Thoracic aorta (tissue), 2 donors: ENCODE data around the gene ABI2. TPM values are rescaled to one million over a fixed set of nuclear protein-coding genes. Genes with fewer than 3 reads are reported as not detected.
"Not testable (repeated sequence)": the region's sequence is repeated elsewhere in the genome, so short reads cannot be mapped to it uniquely, and the experiment has no call there.

Experiments
- ATAC-seq: fragments of 150-250 bp; one replicate; pipeline ENCODE4 v1.8.0; 2017; ENCODE audit warnings: low read depth; ENCODE audit not compliant: insufficient number of reproducible peaks, low FRiP score
- DNase-seq: peaks from one replicate; pipeline ENCODE4 v3.0.0-alpha.2; 2020; ENCODE audit warnings: low spot score
- H3K27ac ChIP-seq, 2 donors: fragments of 200-600 bp; sonication (generic); 1 replicate in 1 of 2; 2 replicates in 1 of 2; pipeline ENCODE4 v1.5.1; 2016; ENCODE audit warnings: mild to moderate bottlenecking in 2 of 2, moderate library complexity in 2 of 2
- H3K27me3 ChIP-seq: fragments of 200-600 bp; sonication (generic); replicated peaks from 2 replicates; pipeline ENCODE4 v1.6.0; 2016; ENCODE audit warnings: mild to moderate bottlenecking; ENCODE audit not compliant: insufficient read depth
- H3K36me3 ChIP-seq: fragments of 200-600 bp; sonication (generic); one replicate; pipeline ENCODE4 v1.5.1; 2016
- H3K4me1 ChIP-seq, 2 donors: fragments of 200-600 bp; sonication (generic); 1 replicate in 1 of 2; 2 replicates in 1 of 2; pipeline versions ENCODE4 v1.5.1 to v1.6.0; 2016; ENCODE audit warnings: low read depth in 2 of 2, mild to moderate bottlenecking in 1 of 2; ENCODE audit not compliant: control insufficient read depth in 1 of 2
- H3K4me3 ChIP-seq: fragments of 200-600 bp; sonication (generic); 2 replicates; pipeline ENCODE4 v1.5.1; 2016; ENCODE audit warnings: mild to moderate bottlenecking
- H3K9me3 ChIP-seq: fragments of 200-600 bp; sonication (generic); 2 replicates; pipeline ENCODE4 v1.5.1; 2016
- total RNA-seq, 2 donors: library from RNA; depleted of rRNA; stranded (reverse); fragments of >200 nt; gene quantifications; one replicate each; pipeline versions ENCODE4 v1.1.0 to v1.2.3, GENCODE V29; 2016
- TF ChIP-seq, protein P1 (sequence below): fragments of 200-600 bp; sonication (generic); IDR thresholded peaks from one replicate; pipeline ENCODE4 v1.5.1; 2019; ENCODE audit warnings: antibody characterized with exemption

Gene ABI2
- total RNA-seq, 2 donors from 2014 or later = 31.3 to 37.9 TPM

DNA sequence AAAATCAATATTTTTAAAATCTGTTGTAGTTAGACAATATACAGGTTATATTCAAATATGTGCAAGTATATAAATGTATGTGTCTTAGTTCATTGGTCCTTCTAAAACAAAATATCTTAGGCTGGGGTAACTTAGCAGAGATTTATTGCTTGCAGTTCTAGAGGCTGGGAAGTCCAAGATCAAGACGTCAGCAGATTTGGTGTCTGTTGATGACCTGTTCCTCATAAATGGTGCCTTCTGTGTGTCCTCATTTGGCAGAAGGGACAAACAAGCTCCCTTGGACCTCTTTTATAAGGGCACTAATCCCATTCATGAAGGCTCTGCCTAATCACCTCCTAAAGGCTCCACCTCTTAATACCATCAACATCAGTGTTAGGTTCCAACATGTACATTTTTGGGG is 31.3 kb downstream of the ABI2 start:
- DNase-seq (no peak), ATAC-seq (no peak)
- TF ChIP-seq, protein P1, sequence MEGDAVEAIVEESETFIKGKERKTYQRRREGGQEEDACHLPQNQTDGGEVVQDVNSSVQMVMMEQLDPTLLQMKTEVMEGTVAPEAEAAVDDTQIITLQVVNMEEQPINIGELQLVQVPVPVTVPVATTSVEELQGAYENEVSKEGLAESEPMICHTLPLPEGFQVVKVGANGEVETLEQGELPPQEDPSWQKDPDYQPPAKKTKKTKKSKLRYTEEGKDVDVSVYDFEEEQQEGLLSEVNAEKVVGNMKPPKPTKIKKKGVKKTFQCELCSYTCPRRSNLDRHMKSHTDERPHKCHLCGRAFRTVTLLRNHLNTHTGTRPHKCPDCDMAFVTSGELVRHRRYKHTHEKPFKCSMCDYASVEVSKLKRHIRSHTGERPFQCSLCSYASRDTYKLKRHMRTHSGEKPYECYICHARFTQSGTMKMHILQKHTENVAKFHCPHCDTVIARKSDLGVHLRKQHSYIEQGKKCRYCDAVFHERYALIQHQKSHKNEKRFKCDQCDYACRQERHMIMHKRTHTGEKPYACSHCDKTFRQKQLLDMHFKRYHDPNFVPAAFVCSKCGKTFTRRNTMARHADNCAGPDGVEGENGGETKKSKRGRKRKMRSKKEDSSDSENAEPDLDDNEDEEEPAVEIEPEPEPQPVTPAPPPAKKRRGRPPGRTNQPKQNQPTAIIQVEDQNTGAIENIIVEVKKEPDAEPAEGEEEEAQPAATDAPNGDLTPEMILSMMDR = no peak
- no peaks in the 10 kb centered on the region for H3K36me3 ChIP-seq
- no peak overlapping the region for H3K4me3 ChIP-seq
- H3K27me3 ChIP-seq = no peaks in the 10 kb centered on the region
- peaks cover 4 to 12% of the 10 kb centered on the region in 2 donors for H3K4me1 ChIP-seq
- H3K27ac ChIP-seq = no peak overlapping the region
- H3K9me3 ChIP-seq = no peaks in the 10 kb centered on the region

DNA sequence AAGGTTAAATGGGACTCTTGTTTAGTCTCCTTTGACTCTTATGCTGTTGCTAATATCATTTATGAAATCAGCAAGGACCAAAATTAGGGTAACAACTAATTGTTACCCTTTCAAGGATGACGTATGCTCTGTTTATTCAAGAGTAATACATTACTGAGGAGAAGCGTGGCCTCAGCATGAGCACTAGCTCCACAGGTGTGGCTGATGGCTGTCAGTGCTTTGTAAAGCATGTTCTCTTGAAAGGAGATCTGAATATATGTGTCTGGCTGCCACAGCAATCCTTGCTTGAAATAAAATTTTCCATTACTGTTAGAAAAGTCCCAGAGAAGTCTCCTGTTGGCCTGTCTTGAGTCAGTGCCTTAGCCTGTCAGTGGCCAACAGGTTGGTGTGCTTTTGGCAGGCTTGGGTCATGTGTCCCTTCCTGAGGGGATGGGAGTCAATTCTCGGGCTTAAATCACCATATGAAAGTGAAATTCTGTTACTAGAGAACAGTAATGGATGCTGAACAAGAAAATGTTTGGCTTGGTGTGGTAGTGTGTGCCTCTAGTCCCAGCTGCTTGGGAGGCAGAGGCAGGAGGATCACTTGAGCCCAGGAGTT is 32.7 kb downstream of the ABI2 start:
- Histone ChIP-seq H3K4me1 (peaks cover 4 to 12% of the 10 kb centered on the region in 2 donors), H3K9me3 (no peaks in the 10 kb centered on the region), H3K4me3 (no peak overlapping the region), H3K27me3 (no peaks in the 10 kb centered on the region), H3K36me3 (no peaks in the 10 kb centered on the region), H3K27ac (peak overlapping the region in 1 of 2 donors; percentile 1)
- no peak for ATAC-seq
- no peak for DNase-seq
- TF ChIP-seq, protein P1 = no peak

DNA sequence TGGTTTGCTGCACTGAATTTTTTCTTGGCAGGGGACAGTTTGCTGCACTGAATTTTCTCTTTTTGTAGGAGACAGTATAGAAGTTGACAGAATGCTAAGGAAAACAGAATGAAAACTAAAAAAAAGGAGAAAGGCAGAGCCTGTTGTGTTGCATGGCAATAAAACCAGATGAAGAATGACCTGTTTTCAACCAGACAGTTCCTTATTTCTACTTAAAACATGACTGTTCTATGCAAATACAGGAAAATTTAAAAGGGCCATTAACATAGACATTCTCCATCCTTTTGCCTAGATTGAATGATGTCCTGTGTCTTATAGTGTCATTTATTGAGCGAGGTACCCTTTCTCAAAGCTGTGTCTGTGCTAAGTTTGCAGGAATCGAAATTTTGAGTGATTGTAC is 33.3 kb downstream of the ABI2 start:
- no peaks in the 10 kb centered on the region for H3K9me3 ChIP-seq
- H3K4me1 ChIP-seq = peaks cover 4 to 12% of the 10 kb centered on the region in 2 donors
- no peaks in the 10 kb centered on the region for H3K27me3 ChIP-seq
- ATAC-seq = no peak
- H3K36me3 ChIP-seq = no peaks in the 10 kb centered on the region
- TF ChIP-seq, protein P1 = no peak
- H3K27ac ChIP-seq = peak overlapping the region in 1 of 2 donors; percentile 1
- DNase-seq = no peak
- H3K4me3 ChIP-seq = no peak overlapping the region

DNA sequence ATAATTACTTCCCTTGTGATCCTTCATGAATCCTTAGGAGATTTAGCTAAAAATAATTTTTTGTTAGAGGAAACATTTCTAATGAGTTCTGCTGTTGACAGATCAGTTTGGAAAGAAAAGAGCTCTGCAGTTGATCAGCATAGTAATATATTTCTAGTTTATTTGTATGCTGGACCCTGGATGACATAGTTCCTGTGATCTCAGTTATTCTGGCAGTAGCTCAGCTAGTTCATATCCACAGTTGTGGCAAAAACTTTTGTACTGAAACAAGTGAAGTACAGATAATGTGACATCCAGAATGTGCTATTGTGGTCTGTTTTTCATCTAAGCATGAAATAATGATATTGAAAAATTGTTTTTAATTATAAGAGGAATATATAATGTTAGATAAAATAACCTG is 33.7 kb downstream of the ABI2 start:
- ATAC-seq = no peak
- H3K36me3 ChIP-seq = no peaks in the 10 kb centered on the region

DNA sequence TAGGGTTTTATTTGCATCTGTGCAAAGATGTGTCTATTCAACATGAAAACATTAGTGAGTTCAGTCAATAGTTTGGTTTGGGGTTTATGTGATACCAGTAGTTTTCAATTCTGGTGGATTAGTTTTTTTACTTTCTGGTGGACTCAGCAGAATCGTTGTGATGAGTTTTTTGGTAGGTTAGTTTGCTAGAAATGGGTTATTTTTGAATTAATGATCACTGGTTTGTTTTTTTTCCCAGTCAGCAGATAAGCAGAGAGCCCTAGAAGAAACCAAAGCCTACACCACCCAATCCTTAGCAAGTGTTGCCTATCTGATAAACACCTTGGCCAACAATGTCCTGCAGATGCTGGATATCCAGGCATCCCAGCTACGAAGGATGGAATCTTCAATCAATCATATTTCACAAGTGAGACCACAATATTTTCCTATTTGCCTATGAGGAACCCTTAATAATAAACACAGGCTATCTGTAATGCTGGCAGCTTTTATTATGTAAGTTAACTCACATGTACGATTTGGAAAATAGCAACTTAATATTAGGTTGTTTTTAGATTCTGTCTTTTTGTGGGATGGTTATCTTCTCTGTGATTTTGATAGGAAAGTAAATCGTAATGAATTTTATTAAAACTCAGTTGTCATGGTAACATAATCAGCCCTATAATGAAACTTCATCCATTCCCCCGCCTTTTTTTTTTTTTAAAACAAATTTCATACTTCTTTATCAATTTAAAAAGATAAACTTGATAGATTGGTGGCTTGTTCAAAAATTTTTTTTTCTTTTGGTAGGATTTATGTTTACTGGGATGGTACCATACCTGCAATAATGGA is 38.7 kb downstream of the ABI2 start:
- Histone ChIP-seq H3K4me3 (no peak overlapping the region), H3K27ac (no peak overlapping the region), H3K4me1 (peaks cover 8 to 12% of the 10 kb centered on the region in 2 donors), H3K27me3 (no peaks in the 10 kb centered on the region), H3K9me3 (no peaks in the 10 kb centered on the region), H3K36me3 (no peaks in the 10 kb centered on the region)
- TF ChIP-seq, protein P1 = no peak
- no peak for DNase-seq
- ATAC-seq = no peak

More for the DNA sequence above, 33.7 kb downstream of the ABI2 start:
- no peaks in the 10 kb centered on the region for H3K27me3 ChIP-seq
- H3K4me1 ChIP-seq = peaks cover 4 to 12% of the 10 kb centered on the region in 2 donors
- H3K27ac ChIP-seq = peak overlapping the region in 1 of 2 donors; percentile 1
- DNase-seq = no peak
- H3K4me3 ChIP-seq = no peak overlapping the region
- H3K9me3 ChIP-seq = no peaks in the 10 kb centered on the region
- TF ChIP-seq, protein P1 = no peak

DNA sequence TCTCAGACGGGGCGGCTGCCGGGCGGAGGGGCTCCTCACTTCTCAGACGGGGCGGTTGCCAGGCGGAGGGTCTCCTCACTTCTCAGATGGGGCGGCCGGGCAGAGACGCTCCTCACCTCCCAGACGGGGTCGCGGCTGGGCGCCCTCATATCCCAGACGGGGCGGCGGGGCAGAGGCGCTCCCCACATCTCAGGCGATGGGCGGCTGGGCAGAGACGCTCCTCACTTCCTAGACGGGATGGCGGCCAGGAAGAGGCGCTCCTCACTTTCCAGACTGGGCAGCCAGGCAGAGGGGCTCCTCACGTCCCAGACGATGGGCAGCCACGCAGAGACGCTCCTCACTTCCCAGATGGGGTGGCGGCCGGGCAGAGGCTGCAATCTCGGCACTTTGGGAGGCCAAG is 44.5 kb downstream of the ABI2 start:
- not testable (repeated sequence) for H3K4me3 ChIP-seq, H3K27me3 ChIP-seq, ATAC-seq, H3K27ac ChIP-seq, H3K36me3 ChIP-seq, H3K9me3 ChIP-seq, DNase-seq
- peaks cover 6 to 11% of the 10 kb centered on the region in 2 donors for H3K4me1 ChIP-seq
